Ishikawa (cell line): ENCODE results near the gene HK2.

Experiments used
- CEBPB ChIP-seq: IDR thresholded peaks from 2 replicates; pipeline ENCODE4 v1.6.1; 2012
- CREB1 ChIP-seq: IDR thresholded peaks from 2 replicates; pipeline ENCODE4 v1.6.1; 2012; ENCODE audit warnings: low read depth
- EGR1 ChIP-seq: IDR thresholded peaks from 2 replicates; pipeline ENCODE4 v1.6.1; 2012
- EP300 ChIP-seq: IDR thresholded peaks from 2 replicates; pipeline ENCODE4 v1.6.1; 2012; ENCODE audit warnings: borderline replicate concordance
- FOXM1 ChIP-seq: IDR thresholded peaks from 2 replicates; pipeline ENCODE4 v1.6.1; 2012; ENCODE audit warnings: low read depth, borderline replicate concordance
- NFIC ChIP-seq: IDR thresholded peaks from 2 replicates; pipeline ENCODE4 v1.6.1; 2012
- RAD21 ChIP-seq: IDR thresholded peaks from 2 replicates; pipeline ENCODE4 v1.6.1; 2012; ENCODE audit warnings: low read depth
- TAF1 ChIP-seq: IDR thresholded peaks from 2 replicates; pipeline ENCODE4 v1.6.1; 2012; ENCODE audit warnings: low read depth, mild to moderate bottlenecking
- TCF12 ChIP-seq: IDR thresholded peaks from 2 replicates; pipeline ENCODE4 v1.6.1; 2012; ENCODE audit warnings: low read depth
- TEAD4 ChIP-seq: IDR thresholded peaks from 2 replicates; pipeline ENCODE4 v1.6.1; 2012
- YY1 ChIP-seq: IDR thresholded peaks from 2 replicates; pipeline ENCODE4 v1.6.1; 2012; ENCODE audit warnings: low read depth
- ZBTB7A ChIP-seq: IDR thresholded peaks from 2 replicates; pipeline ENCODE4 v1.6.1; 2012; ENCODE audit warnings: low read depth
- TF ChIP-seq, protein P1 (sequence below): IDR thresholded peaks from 2 replicates; pipeline ENCODE4 v1.6.1; 2012; ENCODE audit warnings: low read depth, mild to moderate bottlenecking
- TF ChIP-seq, protein P2 (sequence below): IDR thresholded peaks from 2 replicates; pipeline ENCODE4 v1.6.1; 2012
- TF ChIP-seq, protein P3 (sequence below): IDR thresholded peaks from 2 replicates; pipeline ENCODE4 v1.6.1; 2012

HK2 gene

GRCh38 chr2:74894272-74894981 is 60.5 kb downstream of the HK2 start:
- TF ChIP-seq FOXM1: no peak
- no peak for TF ChIP-seq TEAD4
- TF ChIP-seq, protein P1, sequence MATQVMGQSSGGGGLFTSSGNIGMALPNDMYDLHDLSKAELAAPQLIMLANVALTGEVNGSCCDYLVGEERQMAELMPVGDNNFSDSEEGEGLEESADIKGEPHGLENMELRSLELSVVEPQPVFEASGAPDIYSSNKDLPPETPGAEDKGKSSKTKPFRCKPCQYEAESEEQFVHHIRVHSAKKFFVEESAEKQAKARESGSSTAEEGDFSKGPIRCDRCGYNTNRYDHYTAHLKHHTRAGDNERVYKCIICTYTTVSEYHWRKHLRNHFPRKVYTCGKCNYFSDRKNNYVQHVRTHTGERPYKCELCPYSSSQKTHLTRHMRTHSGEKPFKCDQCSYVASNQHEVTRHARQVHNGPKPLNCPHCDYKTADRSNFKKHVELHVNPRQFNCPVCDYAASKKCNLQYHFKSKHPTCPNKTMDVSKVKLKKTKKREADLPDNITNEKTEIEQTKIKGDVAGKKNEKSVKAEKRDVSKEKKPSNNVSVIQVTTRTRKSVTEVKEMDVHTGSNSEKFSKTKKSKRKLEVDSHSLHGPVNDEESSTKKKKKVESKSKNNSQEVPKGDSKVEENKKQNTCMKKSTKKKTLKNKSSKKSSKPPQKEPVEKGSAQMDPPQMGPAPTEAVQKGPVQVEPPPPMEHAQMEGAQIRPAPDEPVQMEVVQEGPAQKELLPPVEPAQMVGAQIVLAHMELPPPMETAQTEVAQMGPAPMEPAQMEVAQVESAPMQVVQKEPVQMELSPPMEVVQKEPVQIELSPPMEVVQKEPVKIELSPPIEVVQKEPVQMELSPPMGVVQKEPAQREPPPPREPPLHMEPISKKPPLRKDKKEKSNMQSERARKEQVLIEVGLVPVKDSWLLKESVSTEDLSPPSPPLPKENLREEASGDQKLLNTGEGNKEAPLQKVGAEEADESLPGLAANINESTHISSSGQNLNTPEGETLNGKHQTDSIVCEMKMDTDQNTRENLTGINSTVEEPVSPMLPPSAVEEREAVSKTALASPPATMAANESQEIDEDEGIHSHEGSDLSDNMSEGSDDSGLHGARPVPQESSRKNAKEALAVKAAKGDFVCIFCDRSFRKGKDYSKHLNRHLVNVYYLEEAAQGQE: no peak
- no peak for TF ChIP-seq TCF12
- no peak for TF ChIP-seq CEBPB
- TF ChIP-seq, protein P2, sequence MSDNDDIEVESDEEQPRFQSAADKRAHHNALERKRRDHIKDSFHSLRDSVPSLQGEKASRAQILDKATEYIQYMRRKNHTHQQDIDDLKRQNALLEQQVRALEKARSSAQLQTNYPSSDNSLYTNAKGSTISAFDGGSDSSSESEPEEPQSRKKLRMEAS: no peak
- no peak for TF ChIP-seq EP300
- TF ChIP-seq TAF1: no peak
- no peak for TF ChIP-seq CREB1
- no peak for TF ChIP-seq EGR1
- no peak for TF ChIP-seq ZBTB7A
- TF ChIP-seq, protein P3, sequence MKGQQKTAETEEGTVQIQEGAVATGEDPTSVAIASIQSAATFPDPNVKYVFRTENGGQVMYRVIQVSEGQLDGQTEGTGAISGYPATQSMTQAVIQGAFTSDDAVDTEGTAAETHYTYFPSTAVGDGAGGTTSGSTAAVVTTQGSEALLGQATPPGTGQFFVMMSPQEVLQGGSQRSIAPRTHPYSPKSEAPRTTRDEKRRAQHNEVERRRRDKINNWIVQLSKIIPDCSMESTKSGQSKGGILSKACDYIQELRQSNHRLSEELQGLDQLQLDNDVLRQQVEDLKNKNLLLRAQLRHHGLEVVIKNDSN: no peak
- TF ChIP-seq YY1: no peak
- TF ChIP-seq RAD21: no peak
- no peak for TF ChIP-seq NFIC

DNA sequence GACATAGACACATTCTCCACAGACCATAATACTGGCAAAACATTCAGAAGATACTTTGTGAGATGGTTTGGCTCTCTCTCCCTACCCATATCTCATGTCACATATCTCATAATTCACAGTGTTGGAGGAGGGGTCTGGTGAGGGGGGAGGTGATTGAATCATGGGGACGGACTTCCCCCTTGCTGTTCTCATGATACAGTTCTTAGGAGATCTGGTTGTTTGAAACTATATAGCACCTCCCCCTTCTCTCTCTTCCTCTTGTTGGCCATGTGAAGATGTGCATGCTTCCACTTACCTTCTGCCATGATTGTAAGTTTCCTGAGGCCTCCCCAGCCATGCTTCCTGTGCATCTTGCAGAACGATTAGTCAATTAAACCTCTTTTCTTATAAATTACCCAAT is 61.1 kb downstream of the HK2 start:
- TF ChIP-seq, protein P3: no peak
- TF ChIP-seq, protein P1: no peak
- TF ChIP-seq NFIC: no peak
- no peak for TF ChIP-seq CEBPB
- TF ChIP-seq TEAD4: no peak

DNA sequence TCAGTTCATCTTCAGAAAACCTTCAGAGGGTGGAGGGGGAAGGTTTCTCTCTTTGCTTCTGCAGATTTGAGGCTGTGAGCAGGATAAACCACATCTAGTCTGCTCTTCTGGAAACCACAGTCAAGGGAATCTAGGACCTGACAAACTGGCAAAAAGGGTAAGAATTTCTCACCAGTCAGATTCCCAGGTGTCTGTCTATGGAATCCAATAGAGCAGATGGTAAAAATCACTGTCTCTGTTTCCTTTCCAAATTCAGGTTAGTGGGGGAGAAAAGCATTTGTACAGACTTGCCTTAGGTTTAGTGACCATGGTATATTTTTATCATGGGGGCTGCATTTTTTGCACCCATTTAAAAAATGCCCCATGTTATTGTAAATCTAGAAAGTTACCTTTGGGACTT is 62.3 kb downstream of the HK2 start:
- no peak for TF ChIP-seq EP300
- no peak for TF ChIP-seq RAD21
- TF ChIP-seq, protein P3: no peak
- TF ChIP-seq, protein P2: no peak
- TF ChIP-seq ZBTB7A: no peak
- no peak for TF ChIP-seq TCF12
- TF ChIP-seq TAF1: no peak
- TF ChIP-seq TEAD4: no peak
- no peak for TF ChIP-seq YY1
- TF ChIP-seq, protein P1: no peak
- no peak for TF ChIP-seq NFIC
- no peak for TF ChIP-seq FOXM1

- TF ChIP-seq CEBPB: no peak
- TF ChIP-seq, protein P1: no peak
- no peak for TF ChIP-seq CREB1
- no peak for TF ChIP-seq YY1
- no peak for TF ChIP-seq EGR1
- no peak for TF ChIP-seq NFIC
- TF ChIP-seq, protein P2: no peak
- no peak for TF ChIP-seq TAF1
- TF ChIP-seq RAD21: no peak
- TF ChIP-seq, protein P3: no peak
- TF ChIP-seq FOXM1: no peak
- no peak for TF ChIP-seq EP300
- no peak for TF ChIP-seq TEAD4
- TF ChIP-seq ZBTB7A: no peak
- TF ChIP-seq TCF12: no peak
Observed at GRCh38 chr2:74902281-74902860, 68.4 kb downstream of the HK2 start.
